Upper lobe of left lung (tissue), 6 donors: ENCODE measurements around the gene PRSS33. TPM values are rescaled to one million over a fixed set of nuclear protein-coding genes. Genes with fewer than 3 reads are reported as not detected.

Source experiments
- ATAC-seq, 2 donors: fragments of 200-7000 bp; cut with Tn5 transposase; one replicate each; pipeline ENCODE4 v1.9.1; 2022; ENCODE audit warnings: mild to moderate bottlenecking in 2 of 2, moderate library complexity in 2 of 2; ENCODE audit not compliant: low FRiP score in 2 of 2
- DNase-seq, 2 donors: peaks; one replicate each; pipeline ENCODE4 v3.0.0-alpha.2; 2019 to 2020
- H3K27ac ChIP-seq, 4 donors: fragments of 200-600 bp; sonication (generic); one replicate each; pipeline ENCODE4 v1.5.1; 2016 to 2019
- H3K27me3 ChIP-seq, 4 donors: fragments of 200-600 bp; sonication (generic); one replicate each; pipeline ENCODE4 v1.5.1; 2017 to 2019
- H3K36me3 ChIP-seq, 4 donors: fragments of 200-600 bp; sonication (generic); one replicate each; pipeline ENCODE4 v1.5.1; 2016 to 2019
- H3K4me1 ChIP-seq, 4 donors: fragments of 200-600 bp; sonication (generic); one replicate each; pipeline ENCODE4 v1.5.1; 2018 to 2019
- H3K4me3 ChIP-seq, 4 donors: fragments of 200-600 bp; sonication (generic); one replicate each; pipeline ENCODE4 v1.5.1; 2017 to 2019; ENCODE audit warnings: mild to moderate bottlenecking in 2 of 4, moderate library complexity in 1 of 4
- H3K9me3 ChIP-seq, 4 donors: fragments of 200-600 bp; sonication (generic); one replicate each; pipeline ENCODE4 v1.5.1; 2018 to 2019
- EP300 ChIP-seq, 4 donors: sonication (generic); formaldehyde crosslinking; IDR thresholded peaks; one replicate each; pipeline ENCODE4 v1.5.1; 2017; ENCODE audit warnings: antibody characterized with exemption in 4 of 4, control low read depth in 2 of 4
- POLR2A ChIP-seq, 4 donors: fragments of 450-650 bp; IDR thresholded peaks; one replicate each; pipeline ENCODE4 v1.5.1; 2016 to 2017; ENCODE audit warnings: antibody characterized with exemption in 4 of 4, mild to moderate bottlenecking in 2 of 4
- POLR2AphosphoS5 ChIP-seq, 2 donors: sonication (generic); formaldehyde crosslinking; IDR thresholded peaks; one replicate each; pipeline ENCODE4 v1.5.1; 2017; ENCODE audit warnings: antibody characterized with exemption in 2 of 2
- WGBS, 2 donors: methylation state at CpG; one replicate each; pipeline ENCODE4 v1.1.5; 2017 to 2018; 5-methylcytosine and 5-hydroxymethylcytosine counted together
- total RNA-seq, 6 donors: library from RNA; depleted of rRNA in 4 of 6; stranded (reverse); fragments of >200 nt in 4 of 6; gene quantifications; one replicate each; pipeline versions ENCODE4 v1.1.0 to v1.2.1, GENCODE V29; 2016 to 2021
- TF ChIP-seq, protein P1 (sequence below), 6 experiments: fragments of 450-650 bp in 4 of 6; fragments of 200-600 bp in 2 of 6; sonication (generic) in 2 of 6; IDR thresholded peaks; one replicate each; pipeline ENCODE4 v1.5.1; 2016 to 2019; ENCODE audit warnings: antibody characterized with exemption in 6 of 6
- donor health status: DM: no; HTN: no; CAD: no; lungs with moderate emphysema.
- donor health status: DM: no; HTN: yes; CAD: no; lungs with severe emphysema.

The PRSS33 gene
- total RNA-seq, 6 donors from 2014 or later = 0.20 to 0.92 TPM; not detected in 4

DNA sequence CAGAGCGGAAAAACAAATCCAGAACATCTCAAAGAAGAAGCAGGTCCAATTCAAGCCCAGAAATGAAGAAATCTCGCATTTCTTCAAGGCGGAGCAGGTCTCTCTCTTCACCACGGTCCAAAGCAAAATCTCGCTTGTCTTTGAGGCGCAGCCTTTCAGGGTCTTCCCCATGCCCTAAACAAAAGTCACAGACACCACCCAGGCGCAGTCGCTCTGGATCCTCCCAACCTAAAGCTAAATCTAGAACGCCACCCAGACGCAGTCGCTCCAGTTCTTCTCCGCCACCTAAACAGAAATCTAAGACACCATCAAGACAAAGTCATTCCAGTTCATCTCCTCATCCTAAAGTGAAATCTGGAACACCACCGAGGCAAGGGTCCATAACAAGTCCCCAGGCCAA lies 24.6 kb downstream of the PRSS33 start:
- no peaks in the 10 kb centered on the region for H3K9me3 ChIP-seq
- no peaks in the 10 kb centered on the region for H3K27me3 ChIP-seq
- peaks cover 0 to 7% (median 0%) of the 10 kb centered on the region in 4 donors for H3K4me1 ChIP-seq
- H3K4me3 ChIP-seq = no peak overlapping the region
- no peak for ATAC-seq
- 96 to 98% methylated on average over 13 of the region's 13 CpGs for WGBS, 2 donors
- no peak overlapping the region for H3K27ac ChIP-seq
- TF ChIP-seq EP300 (IDR thresholded peaks at IDR 0.05) = no peak
- no peak for TF ChIP-seq POLR2A (IDR thresholded peaks at IDR 0.05)
- TF ChIP-seq, protein P1, sequence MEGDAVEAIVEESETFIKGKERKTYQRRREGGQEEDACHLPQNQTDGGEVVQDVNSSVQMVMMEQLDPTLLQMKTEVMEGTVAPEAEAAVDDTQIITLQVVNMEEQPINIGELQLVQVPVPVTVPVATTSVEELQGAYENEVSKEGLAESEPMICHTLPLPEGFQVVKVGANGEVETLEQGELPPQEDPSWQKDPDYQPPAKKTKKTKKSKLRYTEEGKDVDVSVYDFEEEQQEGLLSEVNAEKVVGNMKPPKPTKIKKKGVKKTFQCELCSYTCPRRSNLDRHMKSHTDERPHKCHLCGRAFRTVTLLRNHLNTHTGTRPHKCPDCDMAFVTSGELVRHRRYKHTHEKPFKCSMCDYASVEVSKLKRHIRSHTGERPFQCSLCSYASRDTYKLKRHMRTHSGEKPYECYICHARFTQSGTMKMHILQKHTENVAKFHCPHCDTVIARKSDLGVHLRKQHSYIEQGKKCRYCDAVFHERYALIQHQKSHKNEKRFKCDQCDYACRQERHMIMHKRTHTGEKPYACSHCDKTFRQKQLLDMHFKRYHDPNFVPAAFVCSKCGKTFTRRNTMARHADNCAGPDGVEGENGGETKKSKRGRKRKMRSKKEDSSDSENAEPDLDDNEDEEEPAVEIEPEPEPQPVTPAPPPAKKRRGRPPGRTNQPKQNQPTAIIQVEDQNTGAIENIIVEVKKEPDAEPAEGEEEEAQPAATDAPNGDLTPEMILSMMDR (IDR thresholded peaks at IDR 0.05) = no peak
- no peak for TF ChIP-seq POLR2AphosphoS5 (IDR thresholded peaks at IDR 0.05)
- H3K36me3 ChIP-seq = peaks cover 85 to 100% (median 100%) of the 10 kb centered on the region in 4 donors
- no peak for DNase-seq

DNA sequence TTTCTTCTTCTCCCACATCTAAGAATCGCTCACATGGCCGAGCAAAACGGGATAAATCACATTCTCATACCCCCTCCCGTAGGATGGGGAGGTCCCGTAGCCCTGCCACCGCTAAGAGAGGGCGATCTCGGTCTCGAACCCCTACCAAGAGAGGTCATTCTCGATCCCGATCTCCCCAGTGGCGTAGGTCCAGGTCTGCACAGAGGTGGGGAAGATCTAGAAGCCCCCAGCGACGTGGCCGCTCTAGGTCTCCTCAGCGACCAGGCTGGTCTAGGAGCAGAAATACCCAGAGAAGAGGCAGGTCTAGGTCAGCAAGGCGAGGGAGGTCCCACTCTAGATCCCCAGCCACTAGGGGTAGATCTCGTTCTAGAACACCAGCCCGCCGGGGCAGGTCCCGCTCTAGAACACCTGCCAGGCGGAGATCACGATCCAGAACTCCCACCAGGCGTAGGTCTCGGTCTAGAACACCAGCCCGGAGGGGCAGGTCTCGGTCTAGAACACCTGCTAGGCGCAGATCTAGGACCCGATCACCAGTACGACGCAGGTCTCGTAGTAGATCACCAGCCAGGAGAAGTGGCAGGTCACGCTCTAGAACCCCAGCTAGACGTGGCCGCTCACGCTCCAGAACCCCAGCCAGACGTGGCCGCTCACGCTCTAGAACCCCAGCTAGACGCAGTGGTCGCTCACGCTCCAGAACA lies 25.3 kb downstream of the PRSS33 start:
- TF ChIP-seq EP300 (IDR thresholded peaks at IDR 0.05) = no peak
- no peak for TF ChIP-seq POLR2AphosphoS5 (IDR thresholded peaks at IDR 0.05)
- TF ChIP-seq, protein P1 (IDR thresholded peaks at IDR 0.05) = no peak
- no peak for TF ChIP-seq POLR2A (IDR thresholded peaks at IDR 0.05)
- Histone ChIP-seq H3K4me3 (no peak overlapping the region), H3K27me3 (no peaks in the 10 kb centered on the region), H3K4me1 (peaks cover under 1 to 7% (median 4%) of the 10 kb centered on the region in 4 donors), H3K27ac (no peak overlapping the region), H3K36me3 (peaks cover 78 to 100% (median 100%) of the 10 kb centered on the region in 4 donors), H3K9me3 (no peaks in the 10 kb centered on the region)
- 95 to 98% methylated on average over 25 to 42 of the region's 42 CpGs for WGBS, 2 donors
- ATAC-seq (no peak), DNase-seq (no peak)

DNA sequence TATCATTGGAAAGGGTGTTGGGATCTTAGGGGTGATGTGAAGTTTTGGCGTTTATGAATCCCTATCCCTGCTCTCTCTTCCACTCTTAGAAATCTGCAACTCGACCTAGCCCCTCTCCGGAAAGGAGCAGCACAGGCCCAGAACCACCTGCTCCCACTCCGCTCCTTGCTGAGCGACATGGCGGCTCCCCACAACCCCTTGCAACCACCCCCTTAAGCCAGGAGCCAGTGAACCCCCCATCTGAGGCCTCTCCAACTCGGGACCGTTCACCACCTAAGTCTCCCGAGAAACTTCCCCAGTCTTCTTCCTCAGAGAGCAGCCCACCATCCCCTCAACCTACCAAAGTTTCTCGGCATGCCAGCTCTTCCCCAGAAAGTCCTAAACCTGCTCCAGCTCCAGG lies 25.9 kb downstream of the PRSS33 start:
- TF ChIP-seq, protein P1 (IDR thresholded peaks at IDR 0.05) = no peak
- TF ChIP-seq EP300 (IDR thresholded peaks at IDR 0.05) (no peak), POLR2A (IDR thresholded peaks at IDR 0.05) (no peak)
- WGBS, 2 donors = 92 to 99% methylated on average over 10 of the region's 10 CpGs
- Histone ChIP-seq H3K36me3 (peaks cover 74 to 100% (median 96%) of the 10 kb centered on the region in 4 donors), H3K4me3 (no peak overlapping the region), H3K27ac (no peak overlapping the region), H3K4me1 (peaks cover 6 to 13% (median 9%) of the 10 kb centered on the region in 4 donors), H3K27me3 (no peaks in the 10 kb centered on the region), H3K9me3 (no peaks in the 10 kb centered on the region)
- DNase-seq (no peak), ATAC-seq (no peak)

DNA sequence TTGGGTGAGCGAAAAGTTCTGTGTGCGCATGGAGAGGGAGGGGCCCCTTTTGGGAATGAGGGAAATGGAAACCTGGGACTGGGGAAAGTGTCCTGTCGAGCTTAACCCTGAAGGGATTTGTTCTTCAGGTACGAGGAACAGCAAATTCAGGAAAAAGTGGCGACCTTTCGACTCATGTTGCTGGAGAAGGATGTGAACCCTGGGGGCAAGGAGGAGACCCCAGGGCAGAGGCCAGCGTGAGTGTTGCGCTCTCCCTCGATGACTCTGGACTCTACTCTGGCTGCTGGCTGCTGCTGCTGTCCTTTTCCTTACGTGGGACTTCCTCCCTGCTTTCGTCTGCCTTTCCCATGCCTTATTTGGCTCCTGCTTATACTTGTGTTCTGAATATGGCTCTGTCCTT lies 30.0 kb downstream of the PRSS33 start:
- peaks cover 32 to 42% (median 36%) of the 10 kb centered on the region in 4 donors for H3K4me1 ChIP-seq
- no peaks in the 10 kb centered on the region for H3K27me3 ChIP-seq
- TF ChIP-seq POLR2AphosphoS5 (IDR thresholded peaks at IDR 0.05) (no peak), POLR2A (IDR thresholded peaks at IDR 0.05) (no peak), EP300 (IDR thresholded peaks at IDR 0.05) (no peak)
- TF ChIP-seq, protein P1 (IDR thresholded peaks at IDR 0.05) = no peak
- 76 to 82% methylated on average over 11 of the region's 11 CpGs for WGBS, 2 donors
- DNase-seq (no peak), ATAC-seq (no peak)
- no peaks in the 10 kb centered on the region for H3K9me3 ChIP-seq
- peaks cover 42 to 62% (median 55%) of the 10 kb centered on the region in 4 donors for H3K36me3 ChIP-seq
- H3K4me3 ChIP-seq = no peak overlapping the region
- no peak overlapping the region for H3K27ac ChIP-seq
